Activated CD4-positive, alpha-beta T cell treated with anti-CD3 and anti-CD28 coated beads, Interleukin-2, amount 50 U/mL, for 1 hour (primary cell): ENCODE data around the gene FRK.

ENCODE experiments used
- DNase-seq: peaks from one replicate; pipeline ENCODE4 v3.0.0-alpha.2; 2020

FRK gene

DNA sequence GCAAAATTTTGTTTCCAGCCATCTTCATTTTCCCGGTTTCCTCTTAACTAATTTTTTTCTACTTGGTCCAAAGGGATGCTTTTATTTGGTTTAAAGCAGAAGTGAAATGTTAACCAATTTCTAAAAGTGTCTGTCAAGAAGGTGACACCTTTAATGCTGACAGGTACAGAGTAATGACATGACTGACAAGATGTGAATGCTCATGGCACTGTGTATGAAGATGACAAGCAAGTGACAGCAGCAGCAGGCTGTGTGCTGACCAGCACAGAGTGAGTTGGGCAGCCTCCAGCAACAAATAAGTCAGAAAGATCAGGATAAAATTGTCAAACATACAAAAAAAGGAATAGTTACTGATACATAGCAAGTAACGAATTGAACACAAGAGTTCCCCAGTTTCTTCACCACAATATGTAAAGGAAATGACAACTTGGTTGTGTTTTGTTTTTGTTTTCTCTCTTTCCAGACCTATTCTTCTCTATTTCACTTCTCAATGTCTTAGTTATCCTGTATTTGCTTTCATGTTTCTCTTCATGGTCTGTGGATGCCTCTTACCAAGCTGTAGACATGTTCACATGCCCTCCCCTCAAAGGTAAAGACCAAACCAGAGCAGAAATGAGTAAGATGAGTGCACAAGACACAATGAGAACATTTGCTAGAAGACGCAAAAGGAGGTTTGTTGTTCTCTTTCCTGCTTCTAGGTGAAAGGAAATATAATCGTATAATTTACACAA, 174.9 kb downstream of the FRK start:
- DNase-seq = no peak

DNA sequence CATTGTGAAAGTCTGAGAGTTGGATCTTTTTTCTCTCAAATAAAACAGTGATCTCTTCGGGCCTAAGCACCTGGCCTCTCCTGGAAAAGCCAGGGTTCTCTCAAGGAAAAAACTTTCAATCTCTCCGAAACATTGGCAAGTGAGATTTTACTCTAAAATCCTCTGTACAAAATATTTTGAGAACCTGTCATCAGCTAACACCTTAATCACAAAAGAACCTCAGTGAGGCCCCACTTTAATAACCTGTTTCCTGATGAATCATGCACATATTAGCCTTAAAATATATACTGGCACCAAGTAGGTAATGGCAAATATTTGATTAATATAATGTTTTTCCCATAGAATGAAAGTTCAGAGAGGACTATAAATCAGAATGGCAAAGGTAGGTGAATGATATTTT, 177.9 kb downstream of the FRK start:
- DNase-seq = no peak

DNA sequence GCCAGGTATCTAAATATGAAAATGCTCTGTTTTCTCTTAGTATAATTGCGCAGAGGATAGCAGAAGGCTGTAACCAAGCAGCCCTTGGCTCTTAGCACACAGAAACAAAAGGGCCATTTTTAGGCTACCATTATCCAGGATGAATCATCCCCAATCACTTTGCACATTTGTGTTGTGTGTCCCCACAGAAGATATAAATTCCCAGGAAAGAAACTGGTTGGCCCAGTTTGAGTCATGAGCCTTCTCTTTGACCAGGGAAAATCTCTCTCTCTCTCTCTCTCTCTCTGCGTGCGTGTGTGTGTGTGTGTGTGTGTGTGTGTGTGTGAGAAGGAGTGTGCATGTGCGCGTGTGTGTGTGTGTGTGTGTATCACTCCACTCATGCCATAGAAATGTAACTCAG, 178.5 kb downstream of the FRK start:
- no peak for DNase-seq
